Bronchial epithelial cell (primary cell): ENCODE data around the gene RGMA. TPM values are rescaled to one million over a fixed set of nuclear protein-coding genes. Genes with fewer than 3 reads are reported as not detected.

ENCODE experiments used
- DNase-seq: peaks from one replicate; pipeline ENCODE4 v3.0.0-alpha.2; 2010; ENCODE audit warnings: low read depth
- FAIRE-seq: peaks from 2 replicates; lab custom pipeline; 2011; peaks lifted over from hg19 to GRCh38; lab: Jason Lieb, UNC
- H3K27me3 ChIP-seq: 2 replicates; pipeline ENCODE4 v1.5.1; 2011; ENCODE audit warnings: low read length; ENCODE audit not compliant: control insufficient read depth, insufficient read depth
- H3K36me3 ChIP-seq: 2 replicates; pipeline ENCODE4 v1.5.1; 2011; ENCODE audit warnings: low read length; ENCODE audit not compliant: control insufficient read depth, insufficient read depth
- H3K4me3 ChIP-seq: 2 replicates; pipeline ENCODE4 v1.5.1; 2011; ENCODE audit warnings: mild to moderate bottlenecking, low read depth, low read length, control low read depth
- total RNA-seq: library from RNA; depleted of rRNA; stranded (reverse); fragments of >200 nt; gene quantifications from 2 replicates; pipeline ENCODE4 v1.2.1, GENCODE V29; 2014
- TF ChIP-seq, protein P1 (sequence below): IDR thresholded peaks from 2 replicates; pipeline ENCODE4 v1.5.1; 2011; ENCODE audit warnings: mild to moderate bottlenecking, moderate library complexity, low read length, control low read depth, inconsistent platforms; ENCODE audit not compliant: insufficient read depth, severe bottlenecking

The RGMA gene
- total RNA-seq, 1 donor from 2014 or later = 0.53 TPM

DNA sequence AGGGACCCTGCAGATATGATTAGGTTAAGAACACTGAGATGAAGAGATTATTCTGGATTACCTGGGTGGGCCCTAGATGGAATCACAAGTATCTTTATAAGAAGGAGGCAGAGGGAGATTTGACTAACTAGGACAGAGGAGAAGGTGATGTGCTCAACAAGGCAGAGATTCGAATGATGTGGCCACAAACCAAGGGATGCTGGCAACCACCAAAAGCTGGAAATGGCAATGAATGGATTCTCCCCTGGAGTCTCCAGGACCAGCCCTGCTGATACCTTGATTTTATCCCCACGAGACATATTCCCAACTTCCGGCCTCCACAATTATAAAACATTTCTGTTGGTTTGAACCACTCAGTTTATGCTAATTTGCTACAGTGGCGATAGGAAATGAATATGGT lies 42.9 kb downstream of the RGMA start:
- Histone ChIP-seq H3K27me3 (peaks cover 5% of the 10 kb centered on the region), H3K4me3 (no peak overlapping the region), H3K36me3 (no peaks in the 10 kb centered on the region)
- FAIRE-seq (no peak), DNase-seq (no peak)
- TF ChIP-seq, protein P1, sequence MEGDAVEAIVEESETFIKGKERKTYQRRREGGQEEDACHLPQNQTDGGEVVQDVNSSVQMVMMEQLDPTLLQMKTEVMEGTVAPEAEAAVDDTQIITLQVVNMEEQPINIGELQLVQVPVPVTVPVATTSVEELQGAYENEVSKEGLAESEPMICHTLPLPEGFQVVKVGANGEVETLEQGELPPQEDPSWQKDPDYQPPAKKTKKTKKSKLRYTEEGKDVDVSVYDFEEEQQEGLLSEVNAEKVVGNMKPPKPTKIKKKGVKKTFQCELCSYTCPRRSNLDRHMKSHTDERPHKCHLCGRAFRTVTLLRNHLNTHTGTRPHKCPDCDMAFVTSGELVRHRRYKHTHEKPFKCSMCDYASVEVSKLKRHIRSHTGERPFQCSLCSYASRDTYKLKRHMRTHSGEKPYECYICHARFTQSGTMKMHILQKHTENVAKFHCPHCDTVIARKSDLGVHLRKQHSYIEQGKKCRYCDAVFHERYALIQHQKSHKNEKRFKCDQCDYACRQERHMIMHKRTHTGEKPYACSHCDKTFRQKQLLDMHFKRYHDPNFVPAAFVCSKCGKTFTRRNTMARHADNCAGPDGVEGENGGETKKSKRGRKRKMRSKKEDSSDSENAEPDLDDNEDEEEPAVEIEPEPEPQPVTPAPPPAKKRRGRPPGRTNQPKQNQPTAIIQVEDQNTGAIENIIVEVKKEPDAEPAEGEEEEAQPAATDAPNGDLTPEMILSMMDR = no peak

GRCh38 chr15:93045191-93045785 lies 43.7 kb downstream of the RGMA start:
- FAIRE-seq (peak; percentile 28), DNase-seq (no peak)
- Histone ChIP-seq H3K27me3 (peaks cover 5% of the 10 kb centered on the region), H3K36me3 (no peaks in the 10 kb centered on the region), H3K4me3 (no peak overlapping the region)
- TF ChIP-seq, protein P1 = no peak

GRCh38 chr15:93044301-93045190 lies 44.5 kb downstream of the RGMA start:
- FAIRE-seq (no peak), DNase-seq (no peak)
- H3K4me3 ChIP-seq = no peak overlapping the region
- H3K27me3 ChIP-seq = peaks cover 2% of the 10 kb centered on the region
- no peaks in the 10 kb centered on the region for H3K36me3 ChIP-seq
- TF ChIP-seq, protein P1 = no peak

DNA sequence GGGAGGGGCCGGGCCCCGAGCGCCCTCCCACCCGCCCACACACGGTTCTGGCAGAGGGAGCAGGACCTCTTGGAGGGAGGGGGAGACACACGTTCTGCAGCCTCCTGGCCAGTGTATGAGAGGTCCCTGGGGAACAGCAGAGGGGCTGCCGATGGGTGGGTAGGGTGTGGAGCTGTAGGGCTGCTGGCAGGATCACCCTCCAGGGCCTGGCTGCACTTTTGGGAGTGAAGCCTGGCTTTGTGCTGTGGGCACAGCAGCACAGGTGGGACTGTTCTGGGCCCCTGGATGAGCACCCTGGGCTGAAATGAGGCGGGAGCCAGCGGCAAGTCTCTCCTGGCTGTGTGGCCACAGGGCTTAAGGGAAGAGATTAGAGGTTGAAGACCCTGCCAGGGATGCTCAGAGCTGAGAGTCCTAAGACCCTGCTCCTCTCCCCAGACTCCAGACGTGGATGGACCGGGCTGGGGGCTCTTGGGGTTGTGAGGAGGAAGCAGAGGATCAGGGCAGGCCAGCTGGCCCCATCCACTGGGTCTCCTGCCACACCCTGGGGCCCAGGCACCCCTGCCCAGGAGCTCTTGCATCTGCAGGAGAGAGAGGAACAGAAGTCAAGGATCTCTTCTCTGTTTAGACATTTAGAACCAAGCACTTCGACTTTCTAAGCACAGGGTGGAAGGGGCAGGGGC lies 45.2 kb downstream of the RGMA start:
- H3K4me3 ChIP-seq = no peak overlapping the region
- DNase-seq (no peak), FAIRE-seq (no peak)
- H3K27me3 ChIP-seq = no peaks in the 10 kb centered on the region
- no peaks in the 10 kb centered on the region for H3K36me3 ChIP-seq
- TF ChIP-seq, protein P1 = no peak

- no peak for FAIRE-seq
Observed at GRCh38 chr15:93042691-93043378, 46.2 kb downstream of the RGMA start.

More at GRCh38 chr15:93042691-93043378, 46.2 kb downstream of the RGMA start:
- DNase-seq = no peak
- TF ChIP-seq, protein P1 = no peak
- Histone ChIP-seq H3K4me3 (no peak overlapping the region), H3K36me3 (no peaks in the 10 kb centered on the region), H3K27me3 (no peaks in the 10 kb centered on the region)
